ENCODE results near the gene SEZ6L2.

DNA sequence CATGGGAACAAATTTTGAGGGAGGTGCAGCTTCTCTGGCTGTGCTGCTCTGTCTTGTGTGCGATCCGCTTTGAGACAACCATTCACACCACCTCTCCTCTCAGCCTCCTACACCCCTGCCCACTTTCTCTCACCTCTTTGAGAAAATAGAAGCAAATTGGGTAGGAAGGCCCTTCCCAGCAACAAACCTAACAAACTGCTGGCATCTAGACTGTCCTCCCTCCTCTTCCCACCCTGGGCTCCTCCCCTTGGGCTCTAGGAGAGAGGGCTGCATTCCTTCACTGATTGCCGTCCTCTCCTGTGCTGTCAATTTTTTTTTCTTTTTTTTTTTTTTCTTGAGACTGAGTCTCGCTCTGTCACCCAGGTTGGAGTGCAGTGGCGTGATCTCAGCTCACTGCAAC lies 49.8 kb downstream of the SEZ6L2 start:
- TF ChIP-seq, protein P1, sequence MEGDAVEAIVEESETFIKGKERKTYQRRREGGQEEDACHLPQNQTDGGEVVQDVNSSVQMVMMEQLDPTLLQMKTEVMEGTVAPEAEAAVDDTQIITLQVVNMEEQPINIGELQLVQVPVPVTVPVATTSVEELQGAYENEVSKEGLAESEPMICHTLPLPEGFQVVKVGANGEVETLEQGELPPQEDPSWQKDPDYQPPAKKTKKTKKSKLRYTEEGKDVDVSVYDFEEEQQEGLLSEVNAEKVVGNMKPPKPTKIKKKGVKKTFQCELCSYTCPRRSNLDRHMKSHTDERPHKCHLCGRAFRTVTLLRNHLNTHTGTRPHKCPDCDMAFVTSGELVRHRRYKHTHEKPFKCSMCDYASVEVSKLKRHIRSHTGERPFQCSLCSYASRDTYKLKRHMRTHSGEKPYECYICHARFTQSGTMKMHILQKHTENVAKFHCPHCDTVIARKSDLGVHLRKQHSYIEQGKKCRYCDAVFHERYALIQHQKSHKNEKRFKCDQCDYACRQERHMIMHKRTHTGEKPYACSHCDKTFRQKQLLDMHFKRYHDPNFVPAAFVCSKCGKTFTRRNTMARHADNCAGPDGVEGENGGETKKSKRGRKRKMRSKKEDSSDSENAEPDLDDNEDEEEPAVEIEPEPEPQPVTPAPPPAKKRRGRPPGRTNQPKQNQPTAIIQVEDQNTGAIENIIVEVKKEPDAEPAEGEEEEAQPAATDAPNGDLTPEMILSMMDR (IDR thresholded peaks at IDR 0.05; ENCODE audit: insufficient read depth, low read depth, low read length) = no peak
- no peak for TF ChIP-seq EZH2 (IDR thresholded peaks at IDR 0.05; ENCODE audit: insufficient read depth, low read length)
